H1 (cell line): ENCODE results near the gene TNS3. TPM values are rescaled to one million over a fixed set of nuclear protein-coding genes. Genes with fewer than 3 reads are reported as not detected.

ENCODE experiments used
- CTCF ChIA-PET: fragments of 300-600 bp; sonication (Branson Sonifier 250); formaldehyde crosslinking; loops from one replicate; lab custom pipeline; 2021; ENCODE audit not compliant: partially characterized antibody; lab: Charles Lee
- POLR2A ChIA-PET: fragments of 300-600 bp; sonication (Branson Sonifier 250); formaldehyde crosslinking; loops from one replicate; lab custom pipeline; 2021; ENCODE audit warnings: inconsistent platforms; ENCODE audit not compliant: partially characterized antibody; lab: Charles Lee
- DNase-seq, 2 experiments: peaks; one replicate each; pipeline versions ENCODE4 v3.0.0 to v3.0.0-alpha.2; 2010 to 2022; ENCODE audit warnings: low spot score in 2 of 2, low read depth in 1 of 2, mixed read lengths in 1 of 2
- FAIRE-seq: peaks from 2 replicates; lab custom pipeline; 2011; peaks lifted over from hg19 to GRCh38; lab: Jason Lieb, UNC
- H2AFZ ChIP-seq: 2 replicates; pipeline ENCODE4 v1.8.1; 2012; ENCODE audit warnings: low read length, inconsistent platforms
- H2AK5ac ChIP-seq: 2 replicates; pipeline ENCODE4 v1.6.1; 2013; ENCODE audit warnings: low read depth, low read length
- H2BK120ac ChIP-seq: replicated peaks from 2 replicates; pipeline ENCODE3; 2013; ENCODE audit warnings: low read depth, low read length, inconsistent platforms
- H2BK12ac ChIP-seq: 2 replicates; pipeline ENCODE4 v1.6.1; 2013; ENCODE audit warnings: low read depth, low read length
- H2BK15ac ChIP-seq: 2 replicates; pipeline ENCODE4 v1.6.1; 2013; ENCODE audit warnings: low read length
- H2BK20ac ChIP-seq: 2 replicates; pipeline ENCODE4 v1.6.1; 2013; ENCODE audit warnings: low read length
- H2BK5ac ChIP-seq: 2 replicates; pipeline ENCODE4 v1.6.1; 2013; ENCODE audit warnings: low read depth, low read length
- H3K14ac ChIP-seq: 2 replicates; pipeline ENCODE4 v1.6.1; 2013; ENCODE audit warnings: inconsistent platforms; ENCODE audit not compliant: insufficient read length
- H3K18ac ChIP-seq: 2 replicates; pipeline ENCODE4 v1.6.1; 2013; ENCODE audit warnings: low read length; ENCODE audit errors: extremely low read depth
- H3K23ac ChIP-seq: 2 replicates; pipeline ENCODE4 v1.6.1; 2013; ENCODE audit warnings: inconsistent platforms; ENCODE audit not compliant: insufficient read length
- H3K23me2 ChIP-seq: 2 replicates; pipeline ENCODE4 v1.6.1; 2013; ENCODE audit warnings: low read depth, low read length
- H3K27ac ChIP-seq: 2 replicates; pipeline ENCODE4 v1.6.1; 2011; ENCODE audit warnings: low read depth, low read length, inconsistent platforms
- H3K27me3 ChIP-seq, 4 experiments: replicated peaks in 1 of 4; 1 replicate in 1 of 4; 2 replicates in 3 of 4; pipeline versions ENCODE4 v1.6.1 to v1.8.1; 2011 to 2013; ENCODE audit warnings: low read length in 3 of 4, mild to moderate bottlenecking in 3 of 4, inconsistent platforms in 2 of 4, mixed read lengths in 2 of 4, moderate library complexity in 1 of 4; ENCODE audit not compliant: control insufficient read depth in 3 of 4, insufficient read depth in 3 of 4; ENCODE audit errors: extremely low read depth in 1 of 4
- H3K36me3 ChIP-seq, 4 experiments: 2 replicates each; pipeline versions ENCODE4 v1.6.1 to v1.8.1; 2011 to 2013; ENCODE audit warnings: mild to moderate bottlenecking in 4 of 4, low read length in 3 of 4, moderate library complexity in 2 of 4, control low read depth in 1 of 4, inconsistent platforms in 1 of 4; ENCODE audit not compliant: insufficient read depth in 4 of 4, control insufficient read depth in 2 of 4
- H3K4ac ChIP-seq: replicated peaks from 2 replicates; pipeline ENCODE3; 2013; ENCODE audit warnings: low read length, low read depth, mixed read lengths, inconsistent platforms; ENCODE audit not compliant: insufficient read length
- H3K4me1 ChIP-seq, 4 experiments: replicated peaks in 1 of 4; 1 replicate in 1 of 4; 2 replicates in 3 of 4; pipeline versions ENCODE4 v1.6.1 to v1.8.1; 2011 to 2013; ENCODE audit warnings: low read length in 3 of 4, inconsistent platforms in 2 of 4, mixed read lengths in 1 of 4; ENCODE audit not compliant: insufficient read depth in 4 of 4, control insufficient read depth in 3 of 4
- H3K4me2 ChIP-seq, 2 experiments: 2 replicates each; pipeline versions ENCODE4 v1.6.1 to v1.8.1; 2011 to 2013; ENCODE audit warnings: low read depth in 2 of 2, low read length in 2 of 2, control low read depth in 1 of 2, inconsistent platforms in 1 of 2, mild to moderate bottlenecking in 1 of 2; ENCODE audit not compliant: insufficient read depth in 1 of 2
- H3K4me3 ChIP-seq, 4 experiments: fragments of 200-600, 300-600 bp in 1 of 4; sonication (generic), shearing (Covaris generic), sonication (Bioruptor Twin) in 1 of 4; 2 replicates each; pipeline versions ENCODE4 v1.5.1 to v1.8.1; 2011 to 2016; ENCODE audit warnings: low read length in 4 of 4, low read depth in 3 of 4, control low read depth in 2 of 4, inconsistent platforms in 2 of 4, mild to moderate bottlenecking in 2 of 4, mixed read lengths in 1 of 4, moderate library complexity in 1 of 4; ENCODE audit not compliant: insufficient read depth in 2 of 4; ENCODE audit errors: extremely low read depth in 1 of 4
- H3K56ac ChIP-seq: replicated peaks from 2 replicates; pipeline ENCODE3; 2013; ENCODE audit warnings: low read depth, mild to moderate bottlenecking, mixed read lengths, low read length, inconsistent platforms; ENCODE audit not compliant: insufficient read length
- H3K79me1 ChIP-seq: 2 replicates; pipeline ENCODE4 v1.6.1; 2013; ENCODE audit warnings: low read depth, low read length, control low read depth
- H3K79me2 ChIP-seq, 2 experiments: 2 replicates each; pipeline versions ENCODE4 v1.6.1 to v1.8.1; 2012 to 2013; ENCODE audit warnings: low read length in 2 of 2, mild to moderate bottlenecking in 2 of 2, inconsistent platforms in 1 of 2; ENCODE audit not compliant: insufficient read depth in 2 of 2, control insufficient read depth in 1 of 2
- H3K9ac ChIP-seq, 4 experiments: replicated peaks in 1 of 4; 1 replicate in 1 of 4; 2 replicates in 3 of 4; pipeline versions ENCODE4 v1.6.1 to v1.8.1; 2011 to 2013; ENCODE audit warnings: low read depth in 3 of 4, low read length in 3 of 4, control low read depth in 2 of 4, mild to moderate bottlenecking in 2 of 4, moderate library complexity in 2 of 4, inconsistent platforms in 1 of 4; ENCODE audit errors: extremely low read depth in 1 of 4
- H3K9me3 ChIP-seq, 2 experiments: 2 replicates each; pipeline versions ENCODE4 v1.6.1 to v1.8.1; 2012 to 2013; ENCODE audit warnings: mild to moderate bottlenecking in 2 of 2, moderate library complexity in 2 of 2, control low read depth in 1 of 2, inconsistent platforms in 1 of 2, low read depth in 1 of 2, low read length in 1 of 2, mixed read lengths in 1 of 2; ENCODE audit not compliant: insufficient read depth in 2 of 2
- H4K20me1 ChIP-seq, 2 experiments: replicated peaks in 1 of 2; 2 replicates each; pipeline versions ENCODE3 to v1.8.1; 2011 to 2013; ENCODE audit warnings: inconsistent platforms in 2 of 2, low read length in 2 of 2, mild to moderate bottlenecking in 1 of 2; ENCODE audit not compliant: insufficient read depth in 2 of 2, control insufficient read depth in 1 of 2
- H4K5ac ChIP-seq: 2 replicates; pipeline ENCODE4 v1.6.1; 2013; ENCODE audit warnings: low read length, low read depth, mixed read lengths, inconsistent platforms; ENCODE audit not compliant: insufficient read length
- H4K8ac ChIP-seq: 2 replicates; pipeline ENCODE4 v1.8.0; 2013; ENCODE audit warnings: mild to moderate bottlenecking, moderate library complexity, low read length, inconsistent platforms; ENCODE audit not compliant: insufficient read depth; ENCODE audit errors: extremely low read depth
- H4K91ac ChIP-seq: replicated peaks from 2 replicates; pipeline ENCODE3; 2013; ENCODE audit warnings: low read length, mixed read lengths, inconsistent platforms; ENCODE audit not compliant: insufficient read length
- BACH1 ChIP-seq: IDR thresholded peaks from 2 replicates; pipeline ENCODE4 v1.6.1; 2012; ENCODE audit warnings: low read length, improper control_type of control experiment
- BCL11A ChIP-seq, 2 experiments: IDR thresholded peaks; one replicate each; pipeline ENCODE4 v1.6.1; 2011; ENCODE audit warnings: low read depth in 2 of 2, low read length in 2 of 2, mild to moderate bottlenecking in 2 of 2
- CHD1 ChIP-seq: IDR thresholded peaks from 2 replicates; pipeline ENCODE4 v1.6.1; 2012; ENCODE audit warnings: low read depth, low read length, improper control_type of control experiment
- EGR1 ChIP-seq: IDR thresholded peaks from 2 replicates; pipeline ENCODE4 v1.6.1; 2011; ENCODE audit warnings: low read depth, low read length, borderline replicate concordance
- YY1 ChIP-seq: IDR thresholded peaks from 2 replicates; pipeline ENCODE4 v1.6.1; 2011; ENCODE audit warnings: low read depth, mild to moderate bottlenecking, low read length
- WGBS, 2 experiments: shearing (Covaris generic) in 1 of 2; methylation state at CpG; one replicate each; pipeline versions ENCODE4 v1.1.6 to v1.1.7; 2013 to 2015; ENCODE audit warnings: low lambda C conversion rate in 2 of 2, mixed read lengths in 2 of 2, inconsistent platforms in 1 of 2, low coverage in 1 of 2, missing lambda C conversion rate in 1 of 2; ENCODE audit not compliant: insufficient replicate concordance in 2 of 2, insufficient coverage in 1 of 2, insufficient read length in 1 of 2; ENCODE audit errors: extremely low coverage in 1 of 2, missing lambda C conversion rate in 1 of 2; 5-methylcytosine and 5-hydroxymethylcytosine counted together
- polyA plus RNA-seq, 7 experiments: library from polyadenylated mRNA; depleted of rRNA in 3 of 7; stranded (reverse) in 5 of 7; unstranded in 2 of 7; fragments of >200 nt in 5 of 7; fragments of 200-250 nt in 2 of 7; gene quantifications; 1 replicate in 5 of 7; 2 replicates in 1 of 7; 4 replicates in 1 of 7; pipeline versions ENCODE4 v1.2.1 to v1.2.3, GENCODE V29; 2011 to 2013; ENCODE audit warnings: missing spikeins in 2 of 7, mixed read lengths in 2 of 7
- total RNA-seq: library from RNA; stranded (reverse); fragmentation: NEBNext Ultra II Directional; extraction: Animal tissue kit (Norgen Biotek cat#: 25700); gene quantifications from 2 replicates; pipeline ENCODE4 v1.2.1, GENCODE V29; 2021
- TF ChIP-seq, protein P1 (sequence below): IDR thresholded peaks from 2 replicates; pipeline ENCODE4 v1.6.1; 2012; ENCODE audit warnings: inconsistent platforms

The TNS3 gene
- total and polyA plus RNA-seq, 2 of the 8 experiments (the other 6 are each of a cell fraction or from before 2014, with no cell fraction given), result 11.9 to 24.2 TPM

DNA sequence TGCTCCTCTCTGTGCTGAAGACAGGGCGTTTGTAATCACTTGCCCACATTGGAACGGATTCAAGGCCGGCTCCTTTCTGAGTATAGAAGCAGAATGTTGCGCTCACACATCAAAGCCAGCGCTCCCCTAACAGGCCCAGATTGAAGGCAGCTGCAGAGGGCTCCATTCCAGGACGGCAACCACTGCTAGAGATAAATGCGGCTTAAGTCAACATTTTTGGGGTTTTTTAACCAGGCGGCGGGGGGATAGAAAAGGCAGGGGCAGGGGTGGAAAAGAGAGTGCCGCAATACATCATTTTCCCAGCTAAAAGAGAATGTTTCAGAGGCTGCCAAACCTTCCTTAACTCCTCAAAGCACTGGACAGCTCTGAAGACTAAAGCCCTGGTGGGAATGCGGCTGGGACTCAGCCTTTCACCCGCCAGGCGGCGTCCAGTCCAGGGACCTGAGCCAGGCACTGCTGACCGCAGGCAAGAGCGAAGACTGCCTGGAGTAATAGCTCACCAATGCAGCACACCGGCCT, 189.6 kb downstream of the TNS3 start:
- CTCF ChIA-PET, result interaction anchor here (0.7 to 1.1 kb wide), 2 partner anchors 87 to 92 kb away, joined by 3 read pairs; no protein-coding TSS in a partner anchor
- no peak overlapping the region for H3K4me2 ChIP-seq

More for the DNA sequence above, 189.6 kb downstream of the TNS3 start:
- H3K56ac ChIP-seq, result no peak overlapping the region
- no peak overlapping the region for H3K18ac ChIP-seq
- no peak overlapping the region for H4K91ac ChIP-seq
- no peak overlapping the region for H4K5ac ChIP-seq
- H3K36me3 ChIP-seq, result peaks cover 3 to 22% (median 6%) of the 10 kb centered on the region in 4 experiments; a peak in 5 of 8 replicates
- no peak overlapping the region for H3K27ac ChIP-seq
- no peak overlapping the region for H2BK12ac ChIP-seq
- POLR2A ChIA-PET, result no interaction called here
- H2BK120ac ChIP-seq, result no peak overlapping the region
- H4K20me1 ChIP-seq, result peaks cover 0 to 2% of the 10 kb centered on the region in 2 experiments
- H3K23ac ChIP-seq, result no peak overlapping the region
- FAIRE-seq, result no peak
- no peak overlapping the region for H2BK15ac ChIP-seq
- no peak overlapping the region for H2BK20ac ChIP-seq
- 92% methylated on average over 17 of the region's 17 CpGs; no CpG with 5 or more reads in 1 of the 2 experiments for WGBS, 2 experiments
- no peaks in the 10 kb centered on the region for H3K23me2 ChIP-seq
- no peaks in the 10 kb centered on the region for H3K79me2 ChIP-seq
- no peak overlapping the region for H2AFZ ChIP-seq
- H3K27me3 ChIP-seq, result no peaks in the 10 kb centered on the region
- H3K4me3 ChIP-seq, result no peak overlapping the region
- no peaks in the 10 kb centered on the region for H3K4me1 ChIP-seq
- no peak overlapping the region for H4K8ac ChIP-seq
- no peak for DNase-seq
- H3K9me3 ChIP-seq, result no peaks in the 10 kb centered on the region
- no peaks in the 10 kb centered on the region; the same call in 1 of the 2 replicates for H3K79me1 ChIP-seq
- H3K4ac ChIP-seq, result no peak overlapping the region
- no peak overlapping the region for H3K9ac ChIP-seq
- no peak overlapping the region for H3K14ac ChIP-seq
- no peak overlapping the region for H2BK5ac ChIP-seq
- no peak overlapping the region for H2AK5ac ChIP-seq
- TF ChIP-seq YY1 (no peak), BACH1 (no peak), BCL11A (IDR thresholded peaks at IDR 0.05; ENCODE audit: low read depth in 2 of 2, low read length in 2 of 2) (no peak), EGR1 (no peak), CHD1 (no peak)
- TF ChIP-seq, protein P1, sequence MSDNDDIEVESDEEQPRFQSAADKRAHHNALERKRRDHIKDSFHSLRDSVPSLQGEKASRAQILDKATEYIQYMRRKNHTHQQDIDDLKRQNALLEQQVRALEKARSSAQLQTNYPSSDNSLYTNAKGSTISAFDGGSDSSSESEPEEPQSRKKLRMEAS, result no peak
